ENCODE data around the gene RSRC1. TPM values are rescaled to one million over a fixed set of nuclear protein-coding genes. Genes with fewer than 3 reads are reported as not detected.
"Not testable (repeated sequence)": the region's sequence is repeated elsewhere in the genome, so short reads cannot be mapped to it uniquely, and the experiment has no call there.

The RSRC1 gene
- total and polyA plus RNA-seq, 4 donors = 36.7 to 66.5 (median 50.2) TPM

GRCh38 chr3:158382479-158382878, 272.6 kb downstream of the RSRC1 start:
- no CpG with 5 or more reads among the region's 2 CpGs for WGBS (ENCODE audit: insufficient coverage)
- Histone ChIP-seq H3K36me3 (ENCODE audit: control insufficient read depth, insufficient read depth, low read length) (no peaks in the 10 kb centered on the region), H3K4me3 (ENCODE audit: low read depth, low read length) (no peak overlapping the region), H3K27me3 (ENCODE audit: control insufficient read depth, insufficient read depth, low read length) (no peaks in the 10 kb centered on the region), H3K9me3 (ENCODE audit: control insufficient read depth, insufficient read depth, low read length) (no peaks in the 10 kb centered on the region), H3K27ac (ENCODE audit: low read depth, low read length) (no peak overlapping the region), H3K4me1 (ENCODE audit: control insufficient read depth, insufficient read depth, low read length) (no peaks in the 10 kb centered on the region)
- DNase-seq (ENCODE audit: low read depth in 4 of 6, low spot score in 6 of 6) = no peak

GRCh38 chr3:158384019-158384418, 274.1 kb downstream of the RSRC1 start:
- Histone ChIP-seq H3K4me1 (ENCODE audit: control insufficient read depth, insufficient read depth, low read length) (no peaks in the 10 kb centered on the region), H3K36me3 (ENCODE audit: control insufficient read depth, insufficient read depth, low read length) (no peaks in the 10 kb centered on the region), H3K9me3 (ENCODE audit: control insufficient read depth, insufficient read depth, low read length) (no peaks in the 10 kb centered on the region), H3K27ac (ENCODE audit: low read depth, low read length) (no peak overlapping the region), H3K4me3 (ENCODE audit: low read depth, low read length) (no peak overlapping the region), H3K27me3 (ENCODE audit: control insufficient read depth, insufficient read depth, low read length) (no peaks in the 10 kb centered on the region)
- DNase-seq (ENCODE audit: low read depth in 4 of 6, low spot score in 6 of 6) = no peak
- WGBS (ENCODE audit: insufficient coverage) = no CpG with 5 or more reads among the region's 2 CpGs

- Histone ChIP-seq H3K4me3 (ENCODE audit: low read depth, low read length) (no peak overlapping the region), H3K27ac (ENCODE audit: low read depth, low read length) (no peak overlapping the region), H3K4me1 (ENCODE audit: control insufficient read depth, insufficient read depth, low read length) (no peaks in the 10 kb centered on the region), H3K36me3 (ENCODE audit: control insufficient read depth, insufficient read depth, low read length) (no peaks in the 10 kb centered on the region), H3K27me3 (ENCODE audit: control insufficient read depth, insufficient read depth, low read length) (no peaks in the 10 kb centered on the region), H3K9me3 (ENCODE audit: control insufficient read depth, insufficient read depth, low read length) (peaks cover 11% of the 10 kb centered on the region)
- no peak for DNase-seq (ENCODE audit: low read depth in 4 of 6, low spot score in 6 of 6)
- WGBS (ENCODE audit: insufficient coverage) = no CpG with 5 or more reads among the region's 2 CpGs
Observed at GRCh38 chr3:158395421-158395820, 285.5 kb downstream of the RSRC1 start.

GRCh38 chr3:158402590-158402989, 292.7 kb downstream of the RSRC1 start:
- Histone ChIP-seq H3K9me3 (ENCODE audit: control insufficient read depth, insufficient read depth, low read length) (no peaks in the 10 kb centered on the region), H3K27me3 (ENCODE audit: control insufficient read depth, insufficient read depth, low read length) (no peaks in the 10 kb centered on the region), H3K4me3 (ENCODE audit: low read depth, low read length) (no peak overlapping the region), H3K4me1 (ENCODE audit: control insufficient read depth, insufficient read depth, low read length) (no peaks in the 10 kb centered on the region), H3K27ac (ENCODE audit: low read depth, low read length) (no peak overlapping the region), H3K36me3 (ENCODE audit: control insufficient read depth, insufficient read depth, low read length) (no peaks in the 10 kb centered on the region)
- DNase-seq (ENCODE audit: low read depth in 4 of 6, low spot score in 6 of 6) = no peak

GRCh38 chr3:158403013-158403412, 293.1 kb downstream of the RSRC1 start:
- Histone ChIP-seq H3K27me3 (ENCODE audit: control insufficient read depth, insufficient read depth, low read length) (no peaks in the 10 kb centered on the region), H3K4me1 (ENCODE audit: control insufficient read depth, insufficient read depth, low read length) (no peaks in the 10 kb centered on the region), H3K9me3 (ENCODE audit: control insufficient read depth, insufficient read depth, low read length) (no peaks in the 10 kb centered on the region), H3K27ac (ENCODE audit: low read depth, low read length) (no peak overlapping the region), H3K4me3 (ENCODE audit: low read depth, low read length) (no peak overlapping the region), H3K36me3 (ENCODE audit: control insufficient read depth, insufficient read depth, low read length) (no peaks in the 10 kb centered on the region)
- no CpG with 5 or more reads among the region's 1 CpG for WGBS (ENCODE audit: insufficient coverage)
- peak in 1 of 6 donors; percentile 66 for DNase-seq (ENCODE audit: low read depth in 4 of 6, low spot score in 6 of 6)

GRCh38 chr3:158404131-158404718, 294.3 kb downstream of the RSRC1 start:
- no peaks in the 10 kb centered on the region for H3K27me3 ChIP-seq (ENCODE audit: control insufficient read depth, insufficient read depth, low read length)
- no peaks in the 10 kb centered on the region for H3K36me3 ChIP-seq (ENCODE audit: control insufficient read depth, insufficient read depth, low read length)
- H3K4me1 ChIP-seq (ENCODE audit: control insufficient read depth, insufficient read depth, low read length) = no peaks in the 10 kb centered on the region
- peak in 1 of 6 donors; percentile 47 for DNase-seq (ENCODE audit: low read depth in 4 of 6, low spot score in 6 of 6)
- no peak overlapping the region for H3K27ac ChIP-seq (ENCODE audit: low read depth, low read length)
- H3K9me3 ChIP-seq (ENCODE audit: control insufficient read depth, insufficient read depth, low read length) = no peaks in the 10 kb centered on the region
- no CpG with 5 or more reads among the region's 1 CpG for WGBS (ENCODE audit: insufficient coverage)
- no peak overlapping the region for H3K4me3 ChIP-seq (ENCODE audit: low read depth, low read length)

GRCh38 chr3:158405507-158405906, 295.6 kb downstream of the RSRC1 start:
- no peak overlapping the region for H3K27ac ChIP-seq (ENCODE audit: low read depth, low read length)
- no peaks in the 10 kb centered on the region for H3K4me1 ChIP-seq (ENCODE audit: control insufficient read depth, insufficient read depth, low read length)
- no peak for DNase-seq (ENCODE audit: low read depth in 4 of 6, low spot score in 6 of 6)
- no peaks in the 10 kb centered on the region for H3K9me3 ChIP-seq (ENCODE audit: control insufficient read depth, insufficient read depth, low read length)
- H3K4me3 ChIP-seq (ENCODE audit: low read depth, low read length) = no peak overlapping the region
- no peaks in the 10 kb centered on the region for H3K27me3 ChIP-seq (ENCODE audit: control insufficient read depth, insufficient read depth, low read length)
- no peaks in the 10 kb centered on the region for H3K36me3 ChIP-seq (ENCODE audit: control insufficient read depth, insufficient read depth, low read length)
- no CpG with 5 or more reads among the region's 2 CpGs for WGBS (ENCODE audit: insufficient coverage)

- Histone ChIP-seq H3K36me3 (ENCODE audit: control insufficient read depth, insufficient read depth, low read length) (no peaks in the 10 kb centered on the region), H3K27me3 (ENCODE audit: control insufficient read depth, insufficient read depth, low read length) (no peaks in the 10 kb centered on the region), H3K4me3 (ENCODE audit: low read depth, low read length) (no peak overlapping the region), H3K9me3 (ENCODE audit: control insufficient read depth, insufficient read depth, low read length) (peaks cover 1% of the 10 kb centered on the region), H3K27ac (ENCODE audit: low read depth, low read length) (no peak overlapping the region), H3K4me1 (ENCODE audit: control insufficient read depth, insufficient read depth, low read length) (no peaks in the 10 kb centered on the region)
- WGBS (ENCODE audit: insufficient coverage) = 67% methylated on average over 1 of the region's 4 CpGs
- DNase-seq (ENCODE audit: low read depth in 4 of 6, low spot score in 6 of 6) = no peak
Observed at GRCh38 chr3:158407844-158408517, 298.1 kb downstream of the RSRC1 start.

- 60% methylated on average over 2 of the region's 5 CpGs for WGBS (ENCODE audit: insufficient coverage)
Observed at GRCh38 chr3:158408518-158408897, 298.6 kb downstream of the RSRC1 start.

GRCh38 chr3:158418035-158418434, 308.1 kb downstream of the RSRC1 start:
- no peak overlapping the region for H3K27ac ChIP-seq (ENCODE audit: low read depth, low read length)
- no peaks in the 10 kb centered on the region for H3K27me3 ChIP-seq (ENCODE audit: control insufficient read depth, insufficient read depth, low read length)
- no peaks in the 10 kb centered on the region for H3K36me3 ChIP-seq (ENCODE audit: control insufficient read depth, insufficient read depth, low read length)
- no peaks in the 10 kb centered on the region for H3K4me1 ChIP-seq (ENCODE audit: control insufficient read depth, insufficient read depth, low read length)
- DNase-seq (ENCODE audit: low read depth in 4 of 6, low spot score in 6 of 6) = no peak
- no peaks in the 10 kb centered on the region for H3K9me3 ChIP-seq (ENCODE audit: control insufficient read depth, insufficient read depth, low read length)
- no peak overlapping the region for H3K4me3 ChIP-seq (ENCODE audit: low read depth, low read length)

More at GRCh38 chr3:158408518-158408897, 298.6 kb downstream of the RSRC1 start:
- H3K4me1 ChIP-seq (ENCODE audit: control insufficient read depth, insufficient read depth, low read length); H3K9me3 ChIP-seq (ENCODE audit: control insufficient read depth, insufficient read depth, low read length); H3K36me3 ChIP-seq (ENCODE audit: control insufficient read depth, insufficient read depth, low read length); H3K4me3 ChIP-seq (ENCODE audit: low read depth, low read length); H3K27me3 ChIP-seq (ENCODE audit: control insufficient read depth, insufficient read depth, low read length); H3K27ac ChIP-seq (ENCODE audit: low read depth, low read length); DNase-seq (ENCODE audit: low read depth in 4 of 6, low spot score in 6 of 6): not testable (repeated sequence)
